T-cell (primary cell): Measurements from ENCODE around the gene FLT4. TPM values are rescaled to one million over a fixed set of nuclear protein-coding genes. Genes with fewer than 3 reads are reported as not detected.
A peak's percentile ranks its signal among the peaks of the same experiment; 100 is the strongest.

ENCODE experiments used
- ATAC-seq, 4 experiments: fragments of 200-7000 bp in 3 of 4; fragments of 150-1000 bp in 1 of 4; cut with Tn5 transposase; replicated peaks in 1 of 4; 1 replicate in 3 of 4; 2 replicates in 1 of 4; pipeline ENCODE4 v1.10.0; 2021; ENCODE audit warnings: moderate library complexity in 3 of 4, mild to moderate bottlenecking in 2 of 4, moderate number of reproducible peaks in 1 of 4
- CTCF ChIA-PET, 2 donors: fragments of 300-600 bp; sonication (Branson Sonifier 250); formaldehyde crosslinking; loops; one replicate each; lab custom pipeline; 2022; ENCODE audit warnings: antibody characterized with exemption in 2 of 2; lab: Charles Lee
- POLR2A ChIA-PET, 2 donors: fragments of 300-600 bp; sonication (Branson Sonifier 250); formaldehyde crosslinking; loops; one replicate each; lab custom pipeline; 2022; ENCODE audit warnings: antibody characterized with exemption in 2 of 2; lab: Charles Lee
- DNase-seq, 35 experiments: peaks; one replicate each; pipeline versions ENCODE4 v3.0.0 to v3.0.0-alpha.2; 2013 to 2023
- H3K27ac ChIP-seq: one replicate; pipeline ENCODE4 v1.5.1; 2013; ENCODE audit warnings: low read length
- H3K27me3 ChIP-seq, 2 experiments: replicated peaks in 1 of 2; 1 replicate in 1 of 2; 2 replicates in 1 of 2; pipeline versions ENCODE4 v1.6.1 to v1.7.0; 2013; ENCODE audit warnings: low read length in 1 of 2, mixed read lengths in 1 of 2; ENCODE audit not compliant: control insufficient read depth in 2 of 2, insufficient read depth in 2 of 2; ENCODE audit errors: extremely low read depth in 1 of 2
- H3K36me3 ChIP-seq, 2 donors: 1 replicate in 1 of 2; 2 replicates in 1 of 2; pipeline versions ENCODE4 v1.6.1 to v1.7.0; 2013; ENCODE audit warnings: low read length in 1 of 2; ENCODE audit not compliant: control insufficient read depth in 2 of 2, insufficient read depth in 1 of 2; ENCODE audit errors: extremely low read depth in 1 of 2
- H3K4me1 ChIP-seq, 2 experiments: 1 replicate in 1 of 2; 2 replicates in 1 of 2; pipeline versions ENCODE4 v1.6.1 to v1.7.0; 2013; ENCODE audit warnings: low read length in 2 of 2, mixed read lengths in 1 of 2; ENCODE audit not compliant: insufficient read depth in 2 of 2, control insufficient read depth in 1 of 2; ENCODE audit errors: extremely low read depth in 1 of 2
- H3K4me3 ChIP-seq, 2 donors: 1 replicate in 1 of 2; 2 replicates in 1 of 2; pipeline versions ENCODE4 v1.5.1 to v1.7.0; 2013; ENCODE audit warnings: mild to moderate bottlenecking in 2 of 2, low read length in 1 of 2, moderate library complexity in 1 of 2; ENCODE audit not compliant: control insufficient read depth in 1 of 2; ENCODE audit errors: extremely low read depth in 1 of 2
- H3K9me3 ChIP-seq: 2 replicates; pipeline ENCODE4 v1.7.0; 2013
- H3K27ac Mint-ChIP-seq, 2 donors: one replicate each; pipeline ENCODE4 v1.8.0; 2020 to 2021; ENCODE audit warnings: mild to moderate bottlenecking in 2 of 2, mixed read lengths in 2 of 2
- H3K27me3 Mint-ChIP-seq, 2 donors: one replicate each; pipeline ENCODE4 v1.8.0; 2021 to 2022; ENCODE audit warnings: mixed read lengths in 2 of 2
- H3K36me3 Mint-ChIP-seq: one replicate; pipeline ENCODE4 v1.8.0; 2021; ENCODE audit warnings: mixed read lengths
- H3K4me1 Mint-ChIP-seq, 3 donors: one replicate each; pipeline ENCODE4 v1.8.0; 2020 to 2022; ENCODE audit warnings: mixed read lengths in 3 of 3, mild to moderate bottlenecking in 1 of 3
- H3K4me3 Mint-ChIP-seq, 3 donors: one replicate each; pipeline ENCODE4 v1.8.0; 2020 to 2022; ENCODE audit warnings: mild to moderate bottlenecking in 3 of 3, mixed read lengths in 3 of 3, moderate library complexity in 3 of 3
- H3K9me3 Mint-ChIP-seq, 3 donors: one replicate each; pipeline ENCODE4 v1.8.0; 2020 to 2022; ENCODE audit warnings: mixed read lengths in 3 of 3
- WGBS: methylation state at CpG from one replicate; pipeline ENCODE4 v1.1.5; 2013; ENCODE audit warnings: missing lambda C conversion rate; ENCODE audit not compliant: insufficient coverage; 5-methylcytosine and 5-hydroxymethylcytosine counted together
- total RNA-seq, 35 experiments: library from RNA in 6 of 35; stranded (reverse) in 6 of 35; fragments of 120-200 nt in 1 of 35; gene quantifications; one replicate each; pipeline versions ENCODE4 v1.2.1 to v1.2.4 and lab custom pipeline; 2013 to 2026

FLT4 gene
- total RNA-seq, 5 donors from 2014 or later (not counting 1 experiment from before 2014, with no cell fraction given) = 5.0 to 11.6 (median 8.6) TPM

- DNase-seq = no peak
- Histone ChIP-seq H3K27me3 (peaks cover 0 to 16% of the 10 kb centered on the region in 2 experiments), H3K4me3 (no peak overlapping the region), H3K9me3 (no peaks in the 10 kb centered on the region), H3K27ac (no peak overlapping the region), H3K4me1 (peaks cover 2 to 17% of the 10 kb centered on the region in 2 experiments), H3K36me3 (no peaks in the 10 kb centered on the region)
- Mint-ChIP-seq H3K4me1 (peaks cover 18 to 20% (median 18%) of the 10 kb centered on the region in 3 donors), H3K27me3 (no peaks in the 10 kb centered on the region), H3K36me3 (no peaks in the 10 kb centered on the region), H3K27ac (peak overlapping the region in 1 of 2 donors; percentile 36), H3K4me3 (peak overlapping the region in 1 of 3 donors; percentile 9), H3K9me3 (no peaks in the 10 kb centered on the region)
- ChIA-PET CTCF (no interaction called here), POLR2A (interaction anchor here in 1 of 2 donors (0.5 kb wide), 1 partner anchor 40 kb away, joined by 3 read pairs; no protein-coding TSS in a partner anchor)
- 89% methylated on average over 10 of the region's 15 CpGs for WGBS
- ATAC-seq = no peak
These were observed 25.6 kb downstream of the FLT4 start for GRCh38 chr5:180623844-180624243.

GRCh38 chr5:180623411-180623834 lies 26.0 kb downstream of the FLT4 start:
- peak overlapping the region in 1 of 3 donors; percentile 9 for H3K4me3 Mint-ChIP-seq
- CTCF ChIA-PET = no interaction called here
- DNase-seq (no peak), ATAC-seq (no peak)
- H3K9me3 Mint-ChIP-seq = no peaks in the 10 kb centered on the region
- no peaks in the 10 kb centered on the region for H3K36me3 ChIP-seq
- H3K27ac ChIP-seq = no peak overlapping the region
- peaks cover 2 to 19% of the 10 kb centered on the region in 2 experiments for H3K4me1 ChIP-seq
- H3K27ac Mint-ChIP-seq = no peak overlapping the region
- no peaks in the 10 kb centered on the region for H3K9me3 ChIP-seq
- H3K27me3 Mint-ChIP-seq = no peaks in the 10 kb centered on the region
- H3K36me3 Mint-ChIP-seq = no peaks in the 10 kb centered on the region
- WGBS = 65% methylated on average over 10 of the region's 10 CpGs
- H3K4me3 ChIP-seq = no peak overlapping the region
- POLR2A ChIA-PET = interaction anchor here in 1 of 2 donors (0.5 kb wide), 1 partner anchor 39 kb away, joined by 3 read pairs; no protein-coding TSS in a partner anchor
- H3K27me3 ChIP-seq = peaks cover 0 to 19% of the 10 kb centered on the region in 2 experiments
- H3K4me1 Mint-ChIP-seq = peaks cover 18 to 20% (median 18%) of the 10 kb centered on the region in 3 donors

- no peak overlapping the region for H3K27ac ChIP-seq
These were observed 26.5 kb downstream of the FLT4 start for GRCh38 chr5:180622910-180623309.

GRCh38 chr5:180621311-180621710 lies 28.1 kb downstream of the FLT4 start:
- peaks cover 18 to 20% (median 18%) of the 10 kb centered on the region in 3 donors for H3K4me1 Mint-ChIP-seq
- CTCF ChIA-PET = interaction anchor here in 1 of 2 donors (0.6 kb wide), 1 partner anchor 147 kb away, joined by 3 read pairs; no protein-coding TSS in a partner anchor
- no peaks in the 10 kb centered on the region for H3K9me3 Mint-ChIP-seq
- Histone ChIP-seq H3K27me3 (peaks cover 0 to 12% of the 10 kb centered on the region in 2 experiments), H3K36me3 (no peaks in the 10 kb centered on the region), H3K9me3 (no peaks in the 10 kb centered on the region), H3K4me3 (no peak overlapping the region), H3K27ac (no peak overlapping the region), H3K4me1 (peaks cover 2 to 19% of the 10 kb centered on the region in 2 experiments)
- H3K27me3 Mint-ChIP-seq = no peaks in the 10 kb centered on the region
- POLR2A ChIA-PET = no interaction called here
- 96% methylated on average over 32 of the region's 32 CpGs for WGBS
- no peak overlapping the region for H3K27ac Mint-ChIP-seq
- no peak overlapping the region for H3K4me3 Mint-ChIP-seq
- no peak for DNase-seq
- no peak for ATAC-seq
- no peaks in the 10 kb centered on the region for H3K36me3 Mint-ChIP-seq

More at GRCh38 chr5:180622910-180623309, 26.5 kb downstream of the FLT4 start:
- Histone ChIP-seq H3K27me3 (peaks cover 0 to 18% of the 10 kb centered on the region in 2 experiments), H3K4me1 (peaks cover 2 to 19% of the 10 kb centered on the region in 2 experiments), H3K9me3 (no peaks in the 10 kb centered on the region), H3K4me3 (no peak overlapping the region), H3K36me3 (no peaks in the 10 kb centered on the region)
- POLR2A ChIA-PET = no interaction called here
- Mint-ChIP-seq H3K9me3 (no peaks in the 10 kb centered on the region), H3K27ac (no peak overlapping the region), H3K36me3 (no peaks in the 10 kb centered on the region), H3K27me3 (no peaks in the 10 kb centered on the region), H3K4me1 (peaks cover 18 to 20% (median 18%) of the 10 kb centered on the region in 3 donors), H3K4me3 (no peak overlapping the region)
- CTCF ChIA-PET = no interaction called here
- DNase-seq (no peak), ATAC-seq (no peak)
- 50% methylated on average over 3 of the region's 6 CpGs for WGBS

- peaks cover 16 to 18% (median 17%) of the 10 kb centered on the region in 3 donors for H3K4me1 Mint-ChIP-seq
These were observed 29.4 kb downstream of the FLT4 start for GRCh38 chr5:180620014-180620413.

GRCh38 chr5:180619563-180619915 lies 29.9 kb downstream of the FLT4 start:
- ATAC-seq (no peak), DNase-seq (no peak)
- peaks cover 2 to 19% of the 10 kb centered on the region in 2 experiments for H3K4me1 ChIP-seq
- Mint-ChIP-seq H3K36me3 (no peaks in the 10 kb centered on the region), H3K27me3 (no peaks in the 10 kb centered on the region), H3K9me3 (no peaks in the 10 kb centered on the region), H3K27ac (no peak overlapping the region), H3K4me3 (no peak overlapping the region), H3K4me1 (peaks cover 12 to 14% (median 14%) of the 10 kb centered on the region in 3 donors)
- WGBS = 90% methylated on average over 20 of the region's 22 CpGs
- POLR2A ChIA-PET = no interaction called here
- H3K36me3 ChIP-seq = no peaks in the 10 kb centered on the region
- H3K4me3 ChIP-seq = no peak overlapping the region
- H3K27me3 ChIP-seq = peaks cover 0 to 12% of the 10 kb centered on the region in 2 experiments
- no peak overlapping the region for H3K27ac ChIP-seq
- H3K9me3 ChIP-seq = no peaks in the 10 kb centered on the region
- CTCF ChIA-PET = interaction anchor here in 1 of 2 donors (0.6 to 1.0 kb wide), 2 partner anchors 99 to 924 kb away, joined by 7 read pairs; no protein-coding TSS in a partner anchor

More at GRCh38 chr5:180620014-180620413, 29.4 kb downstream of the FLT4 start:
- ATAC-seq (no peak), DNase-seq (no peak)
- CTCF ChIA-PET = no interaction called here
- no peak overlapping the region for H3K27ac Mint-ChIP-seq
- no peaks in the 10 kb centered on the region for H3K27me3 Mint-ChIP-seq
- Histone ChIP-seq H3K4me3 (no peak overlapping the region), H3K4me1 (peaks cover 2 to 19% of the 10 kb centered on the region in 2 experiments), H3K27me3 (peaks cover 0 to 12% of the 10 kb centered on the region in 2 experiments), H3K9me3 (no peaks in the 10 kb centered on the region), H3K36me3 (no peaks in the 10 kb centered on the region), H3K27ac (no peak overlapping the region)
- POLR2A ChIA-PET = no interaction called here
- WGBS = 95% methylated on average over 11 of the region's 14 CpGs
- no peaks in the 10 kb centered on the region for H3K36me3 Mint-ChIP-seq
- no peaks in the 10 kb centered on the region for H3K9me3 Mint-ChIP-seq
- H3K4me3 Mint-ChIP-seq = no peak overlapping the region
